H1 (cell line): ENCODE measurements around the gene RAPGEF5. TPM values are rescaled to one million over a fixed set of nuclear protein-coding genes. Genes with fewer than 3 reads are reported as not detected.

Source experiments
- ASH2L ChIP-seq: fragments of 200-600, 300-600 bp; sonication (generic); IDR thresholded peaks from one replicate; pipeline ENCODE4 v1.7.1; 2017; ENCODE audit warnings: low read length
- ATF3 ChIP-seq: IDR thresholded peaks from 2 replicates; pipeline ENCODE4 v1.6.1; 2011; ENCODE audit warnings: low read depth, mild to moderate bottlenecking, low read length; ENCODE audit not compliant: insufficient read depth
- HDAC6 ChIP-seq: IDR thresholded peaks from one replicate; pipeline ENCODE4 v1.7.1; 2012; ENCODE audit warnings: low read depth, mild to moderate bottlenecking, inconsistent platforms, low read length, moderate library complexity
- POLR2A ChIP-seq, 2 experiments: IDR thresholded peaks; 1 replicate in 1 of 2; 2 replicates in 1 of 2; pipeline ENCODE4 v1.6.1; 2011; ENCODE audit warnings: low read depth in 2 of 2, low read length in 2 of 2, mild to moderate bottlenecking in 2 of 2; ENCODE audit errors: control extremely low read depth in 1 of 2
- polyA plus RNA-seq, 7 experiments: library from polyadenylated mRNA; depleted of rRNA in 3 of 7; stranded (reverse) in 5 of 7; unstranded in 2 of 7; fragments of >200 nt in 5 of 7; fragments of 200-250 nt in 2 of 7; gene quantifications; 1 replicate in 5 of 7; 2 replicates in 1 of 7; 4 replicates in 1 of 7; pipeline versions ENCODE4 v1.2.1 to v1.2.3, GENCODE V29; 2011 to 2013; ENCODE audit warnings: missing spikeins in 2 of 7, mixed read lengths in 2 of 7
- total RNA-seq: library from RNA; stranded (reverse); fragmentation: NEBNext Ultra II Directional; extraction: Animal tissue kit (Norgen Biotek cat#: 25700); gene quantifications from 2 replicates; pipeline ENCODE4 v1.2.1, GENCODE V29; 2021

RAPGEF5 gene
- total and polyA plus RNA-seq, 2 of the 8 experiments (the other 6 are each of a cell fraction or from before 2014, with no cell fraction given), result 4.4 to 22.9 TPM

GRCh38 chr7:22124941-22125340 is 232.0 kb downstream of the RAPGEF5 start (continued):
- TF ChIP-seq ATF3 (no peak), ASH2L (no peak), POLR2A (IDR thresholded peaks at IDR 0.05; ENCODE audit: control extremely low read depth in 1 of 2, low read depth in 2 of 2, low read length in 2 of 2) (no peak), HDAC6 (no peak)
